T-helper 2 cell treated with Interferon-gamma antibody and Interleukin-4, amounts not matched to agents 5 μg/mL and 100 μg/mL, for 36 hours (primary cell): ENCODE measurements around the gene INO80C.
"Not testable (repeated sequence)": the region's sequence is repeated elsewhere in the genome, so short reads cannot be mapped to it uniquely, and the experiment has no call there.

ENCODE experiments used
- DNase-seq: peaks from one replicate; pipeline ENCODE4 v3.0.0; 2021; ENCODE audit warnings: low spot score
- H3K27ac Mint-ChIP-seq: one replicate; pipeline ENCODE4 v1.8.0; 2021; ENCODE audit warnings: mild to moderate bottlenecking, mixed read lengths
- H3K27me3 Mint-ChIP-seq: one replicate; pipeline ENCODE4 v1.8.0; 2021; ENCODE audit warnings: low read depth, mixed read lengths
- H3K36me3 Mint-ChIP-seq: one replicate; pipeline ENCODE4 v1.8.0; 2021; ENCODE audit warnings: low read depth, mixed read lengths
- H3K4me1 Mint-ChIP-seq: one replicate; pipeline ENCODE4 v1.8.0; 2021; ENCODE audit warnings: low read depth, mixed read lengths
- H3K4me3 Mint-ChIP-seq: one replicate; pipeline ENCODE4 v1.8.0; 2022; ENCODE audit warnings: mild to moderate bottlenecking, moderate library complexity, mixed read lengths
- H3K9me3 Mint-ChIP-seq: one replicate; pipeline ENCODE4 v1.8.0; 2021; ENCODE audit warnings: mixed read lengths

Gene INO80C

GRCh38 chr18:35453065-35453464 is 44.7 kb downstream of the INO80C start:
- H3K4me3 Mint-ChIP-seq, DNase-seq, H3K27ac Mint-ChIP-seq, H3K36me3 Mint-ChIP-seq, H3K9me3 Mint-ChIP-seq, H3K27me3 Mint-ChIP-seq, H3K4me1 Mint-ChIP-seq: not testable (repeated sequence)

- Mint-ChIP-seq H3K27me3 (peaks cover 4% of the 10 kb centered on the region), H3K36me3 (no peaks in the 10 kb centered on the region), H3K27ac (no peak overlapping the region), H3K4me3 (no peak overlapping the region), H3K9me3 (no peaks in the 10 kb centered on the region), H3K4me1 (no peaks in the 10 kb centered on the region)
- DNase-seq: no peak
Measured at GRCh38 chr18:35451916-35452315, 45.8 kb downstream of the INO80C start.

GRCh38 chr18:35451032-35451431 is 46.7 kb downstream of the INO80C start:
- DNase-seq: no peak
- no peaks in the 10 kb centered on the region for H3K36me3 Mint-ChIP-seq
- no peak overlapping the region for H3K27ac Mint-ChIP-seq
- no peaks in the 10 kb centered on the region for H3K4me1 Mint-ChIP-seq
- H3K4me3 Mint-ChIP-seq: no peak overlapping the region
- H3K9me3 Mint-ChIP-seq: no peaks in the 10 kb centered on the region
- peaks cover 4% of the 10 kb centered on the region for H3K27me3 Mint-ChIP-seq

GRCh38 chr18:35444636-35445035 is 53.1 kb downstream of the INO80C start:
- Mint-ChIP-seq H3K4me1 (peaks cover 2% of the 10 kb centered on the region), H3K27ac (no peak overlapping the region), H3K27me3 (peaks cover 1% of the 10 kb centered on the region), H3K9me3 (no peaks in the 10 kb centered on the region), H3K36me3 (no peaks in the 10 kb centered on the region), H3K4me3 (no peak overlapping the region)
- no peak for DNase-seq

- Mint-ChIP-seq H3K9me3 (no peaks in the 10 kb centered on the region), H3K4me1 (peaks cover 2% of the 10 kb centered on the region), H3K36me3 (no peaks in the 10 kb centered on the region), H3K27ac (no peak overlapping the region), H3K4me3 (no peak overlapping the region), H3K27me3 (no peaks in the 10 kb centered on the region)
- no peak for DNase-seq
Measured at GRCh38 chr18:35443847-35444246, 53.9 kb downstream of the INO80C start.

DNA sequence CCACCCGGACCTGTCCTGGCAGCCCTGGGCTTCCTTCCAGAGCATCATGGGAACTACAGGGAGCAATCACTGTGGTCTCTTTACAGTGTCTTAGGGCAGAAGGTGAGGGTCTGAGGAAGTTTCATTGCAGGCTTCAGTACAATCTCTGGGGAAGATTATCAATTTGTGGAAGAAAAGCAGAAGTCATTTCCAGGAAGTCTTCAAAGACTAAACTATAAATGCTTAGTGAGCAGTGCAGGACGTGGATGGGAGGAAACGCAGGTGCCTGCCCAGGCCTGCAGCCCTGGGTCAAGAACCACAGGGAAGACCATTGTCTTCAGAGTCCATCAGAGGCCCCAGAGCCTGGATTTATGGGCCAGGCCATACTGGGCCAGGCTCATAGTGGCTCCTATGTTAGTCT is 54.3 kb downstream of the INO80C start:
- Mint-ChIP-seq H3K36me3 (no peaks in the 10 kb centered on the region), H3K9me3 (no peaks in the 10 kb centered on the region), H3K4me1 (peaks cover 2% of the 10 kb centered on the region), H3K27me3 (no peaks in the 10 kb centered on the region), H3K4me3 (no peak overlapping the region), H3K27ac (no peak overlapping the region)
- DNase-seq: no peak

DNA sequence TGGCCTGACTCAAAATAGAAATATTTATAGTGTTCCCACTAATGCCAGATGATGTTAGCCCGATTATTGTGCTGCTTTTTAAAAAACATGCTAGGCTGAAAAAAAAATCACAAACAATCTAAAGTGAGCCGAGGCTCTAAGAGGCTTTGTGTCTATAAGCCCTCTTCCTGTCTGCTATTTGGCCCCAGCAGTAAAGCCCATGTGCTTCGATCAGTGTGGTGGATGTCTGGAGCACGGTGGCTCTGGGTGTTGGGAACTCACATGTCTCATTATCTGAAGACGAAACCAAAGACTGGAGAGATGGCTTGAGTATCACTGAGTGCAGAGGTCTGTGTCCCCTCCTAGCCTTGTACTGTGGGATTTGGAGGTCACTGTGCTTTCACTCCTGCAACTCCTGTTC is 55.1 kb downstream of the INO80C start:
- Mint-ChIP-seq H3K27ac (no peak overlapping the region), H3K4me1 (peaks cover 2% of the 10 kb centered on the region), H3K4me3 (no peak overlapping the region), H3K9me3 (no peaks in the 10 kb centered on the region), H3K36me3 (no peaks in the 10 kb centered on the region), H3K27me3 (no peaks in the 10 kb centered on the region)
- no peak for DNase-seq

- no peak overlapping the region for H3K4me3 Mint-ChIP-seq
- no peaks in the 10 kb centered on the region for H3K9me3 Mint-ChIP-seq
- no peaks in the 10 kb centered on the region for H3K27me3 Mint-ChIP-seq
- DNase-seq: no peak
- H3K27ac Mint-ChIP-seq: no peak overlapping the region
- no peaks in the 10 kb centered on the region for H3K36me3 Mint-ChIP-seq
- peaks cover 2% of the 10 kb centered on the region for H3K4me1 Mint-ChIP-seq
Measured at GRCh38 chr18:35441857-35442595, 55.7 kb downstream of the INO80C start.

GRCh38 chr18:35438480-35439234 is 59.1 kb downstream of the INO80C start:
- H3K27me3 Mint-ChIP-seq: peaks cover 6% of the 10 kb centered on the region
- peaks cover 7% of the 10 kb centered on the region for H3K9me3 Mint-ChIP-seq
- no peak overlapping the region for H3K4me3 Mint-ChIP-seq
- DNase-seq: no peak
- peaks cover 2% of the 10 kb centered on the region for H3K4me1 Mint-ChIP-seq
- no peak overlapping the region for H3K27ac Mint-ChIP-seq
- no peaks in the 10 kb centered on the region for H3K36me3 Mint-ChIP-seq

GRCh38 chr18:35437836-35438235 is 59.9 kb downstream of the INO80C start:
- H3K36me3 Mint-ChIP-seq: no peaks in the 10 kb centered on the region
- peaks cover 11% of the 10 kb centered on the region for H3K27me3 Mint-ChIP-seq
- H3K27ac Mint-ChIP-seq: no peak overlapping the region
- no peak overlapping the region for H3K4me3 Mint-ChIP-seq
- H3K9me3 Mint-ChIP-seq: peaks cover 7% of the 10 kb centered on the region
- no peak for DNase-seq
- no peaks in the 10 kb centered on the region for H3K4me1 Mint-ChIP-seq

- H3K27ac Mint-ChIP-seq: no peak overlapping the region
- no peak overlapping the region for H3K4me3 Mint-ChIP-seq
- H3K36me3 Mint-ChIP-seq: no peaks in the 10 kb centered on the region
- H3K9me3 Mint-ChIP-seq: peaks cover 7% of the 10 kb centered on the region
- no peak for DNase-seq
- H3K27me3 Mint-ChIP-seq: peaks cover 15% of the 10 kb centered on the region
- H3K4me1 Mint-ChIP-seq: no peaks in the 10 kb centered on the region
Measured at GRCh38 chr18:35436076-35436649, 61.6 kb downstream of the INO80C start.

DNA sequence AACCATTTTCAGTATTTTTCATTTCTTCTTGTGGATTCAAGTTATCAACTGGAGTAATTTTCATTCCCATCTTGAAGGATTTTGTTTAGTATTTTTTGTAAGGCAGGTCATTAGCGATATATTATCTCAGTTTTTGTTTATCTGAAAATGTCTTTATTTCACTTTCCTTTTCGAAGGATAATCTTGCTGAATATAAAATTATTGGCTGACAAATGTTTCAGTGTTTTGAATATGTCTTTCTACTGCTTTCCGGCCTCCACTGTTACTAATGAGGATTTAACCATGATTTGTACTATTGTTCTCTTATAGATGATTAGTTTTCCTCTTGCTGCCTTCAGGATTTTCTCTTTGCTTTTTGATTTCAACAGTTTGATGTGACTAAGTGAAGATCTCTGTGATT is 62.4 kb downstream of the INO80C start:
- no peak for DNase-seq
- Mint-ChIP-seq H3K9me3 (peaks cover 7% of the 10 kb centered on the region), H3K4me1 (no peaks in the 10 kb centered on the region), H3K27me3 (peaks cover 18% of the 10 kb centered on the region), H3K27ac (no peak overlapping the region), H3K4me3 (no peak overlapping the region), H3K36me3 (no peaks in the 10 kb centered on the region)

DNA sequence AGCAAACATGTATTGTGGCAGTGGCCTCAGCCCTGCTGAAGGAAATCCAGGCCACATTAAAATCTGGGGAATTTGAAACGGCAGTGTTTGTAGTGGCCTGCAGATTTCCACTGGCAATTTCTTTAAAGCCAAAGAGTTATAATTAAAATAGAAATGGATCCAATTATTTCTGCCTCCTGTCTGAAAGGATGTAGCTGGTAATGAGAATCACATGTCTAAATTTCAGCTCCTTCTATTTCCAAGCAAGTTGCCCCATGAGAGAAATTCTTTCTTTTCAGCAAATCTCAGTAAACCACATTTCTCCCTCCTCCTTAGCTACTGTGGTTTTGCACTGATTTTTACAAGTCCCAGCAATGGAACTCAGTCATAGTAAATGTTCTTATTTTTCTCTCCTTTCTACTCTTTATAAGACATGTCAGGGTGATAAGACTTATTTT is 65.2 kb downstream of the INO80C start:
- H3K9me3 Mint-ChIP-seq: peaks cover 7% of the 10 kb centered on the region

GRCh38 chr18:35431374-35431741 is 66.4 kb downstream of the INO80C start:
- Mint-ChIP-seq H3K36me3 (no peaks in the 10 kb centered on the region), H3K4me1 (no peaks in the 10 kb centered on the region), H3K27ac (no peak overlapping the region), H3K27me3 (peaks cover 18% of the 10 kb centered on the region), H3K4me3 (no peak overlapping the region), H3K9me3 (peaks cover 7% of the 10 kb centered on the region)
- DNase-seq: no peak

More for the DNA sequence above, 65.2 kb downstream of the INO80C start:
- H3K4me1 Mint-ChIP-seq: no peaks in the 10 kb centered on the region
- H3K27me3 Mint-ChIP-seq: peaks cover 18% of the 10 kb centered on the region
- no peak overlapping the region for H3K4me3 Mint-ChIP-seq
- DNase-seq: no peak
- H3K27ac Mint-ChIP-seq: no peak overlapping the region
- no peaks in the 10 kb centered on the region for H3K36me3 Mint-ChIP-seq
